ENCODE results near the gene TNFRSF4. TPM values are rescaled to one million over a fixed set of nuclear protein-coding genes. Genes with fewer than 3 reads are reported as not detected.

The TNFRSF4 gene
- polyA plus RNA-seq, 2 of the 4 experiments (the other 2 are of a cell fraction), result not detected

GRCh38 chr1:1217621-1218523 is 3.9 kb upstream of the TNFRSF4 start:
- no peak overlapping the region for H3K4me2 ChIP-seq
- DNase-seq (ENCODE audit: low read depth in 1 of 2, low spot score in 1 of 2) (peak in 1 of 2 experiments; percentile 15), ATAC-seq (no peak; a peak in 1 of 6 replicates), FAIRE-seq (no peak)
- no peaks in the 10 kb centered on the region for H3K9me3 ChIP-seq
- ChIA-PET POLR2A (interaction anchor here (0.6 kb wide), 1 partner anchor 31 kb away, joined by 3 read pairs; no protein-coding TSS in a partner anchor), CTCF (interaction anchor here (0.7 to 1.2 kb wide), 2 partner anchors 13 to 95 kb away, joined by 3 read pairs; no protein-coding TSS in a partner anchor)
- TF ChIP-seq PBX3 (IDR thresholded peaks at IDR 0.05) (no peak), FOSL2 (IDR thresholded peaks at IDR 0.05) (no peak), FOSL2 (CRISPR knock-in tag; IDR thresholded peaks at IDR 0.05) (no peak), CEBPB (IDR thresholded peaks at IDR 0.05) (no peak), ATOH8 (CRISPR knock-in tag; IDR thresholded peaks at IDR 0.05; ENCODE audit: low read depth) (no peak), JUN (IDR thresholded peaks at IDR 0.05) (no peak), ZFP36 (IDR thresholded peaks at IDR 0.05; ENCODE audit: borderline replicate concordance, partially characterized antibody) (no peak), RFX5 (IDR thresholded peaks at IDR 0.05) (no peak), RAD21 (conservative IDR thresholded peaks at IDR 0.05 in 1 of 2, IDR thresholded peaks at IDR 0.05 in 1 of 2) (no peak), HOXB5 (CRISPR knock-in tag; IDR thresholded peaks at IDR 0.05) (no peak), HES2 (IDR thresholded peaks at IDR 0.05) (no peak), MYC (IDR thresholded peaks at IDR 0.05; ENCODE audit: borderline replicate concordance, low read length) (no peak), TP53 (CRISPR knock-in tag; IDR thresholded peaks at IDR 0.05) (no peak), BCL3 (IDR thresholded peaks at IDR 0.05) (no peak)
- H3K27ac ChIP-seq, result no peak overlapping the region
- no peaks in the 10 kb centered on the region for H3K4me1 ChIP-seq
- no peak overlapping the region for H3K4me3 ChIP-seq
- 89% methylated on average over 35 of the region's 52 CpGs for WGBS (ENCODE audit: missing lambda C conversion rate)

- 93% methylated on average over 30 of the region's 74 CpGs for WGBS (ENCODE audit: missing lambda C conversion rate)
- no peak for ATAC-seq
- TF ChIP-seq JUNB (IDR thresholded peaks at IDR 0.05) (no peak), FOXS1 (CRISPR knock-in tag; IDR thresholded peaks at IDR 0.05) (no peak), FOSL2 (IDR thresholded peaks at IDR 0.05) (no peak), FOSL2 (CRISPR knock-in tag; IDR thresholded peaks at IDR 0.05) (no peak), ZC3H11A (IDR thresholded peaks at IDR 0.05) (no peak), USF2 (IDR thresholded peaks at IDR 0.05) (no peak), ELK1 (IDR thresholded peaks at IDR 0.05; ENCODE audit: low read depth, low read length) (no peak), HEYL (CRISPR knock-in tag; IDR thresholded peaks at IDR 0.05) (no peak), ESRRA (IDR thresholded peaks at IDR 0.05; ENCODE audit: borderline replicate concordance, low read length) (no peak)
- H3K27ac ChIP-seq, result no peak overlapping the region
- H3K4me1 ChIP-seq, result no peaks in the 10 kb centered on the region
- H3K4me3 ChIP-seq, result no peak overlapping the region
- H3K9me3 ChIP-seq, result no peaks in the 10 kb centered on the region
- ChIA-PET POLR2A (interaction anchor here (0.6 kb wide), 1 partner anchor 31 kb away, joined by 3 read pairs; no protein-coding TSS in a partner anchor), CTCF (interaction anchor here (1.2 kb wide), 1 partner anchor 12 kb away, joined by 3 read pairs; no protein-coding TSS in a partner anchor)
- no peak for DNase-seq (ENCODE audit: low read depth in 1 of 2, low spot score in 1 of 2)
- no peak for FAIRE-seq
- no peak overlapping the region for H3K4me2 ChIP-seq
Observed at GRCh38 chr1:1216770-1217620, 3.0 kb upstream of the TNFRSF4 start.

Data from A549 (cell line).